Ectodermal cell (in vitro differentiated cells): ENCODE results near the gene TSPAN7.

ENCODE experiments used
- H3K27ac ChIP-seq: 2 replicates; pipeline ENCODE4 v1.7.0; 2013; ENCODE audit warnings: mild to moderate bottlenecking, low read depth, low read length; ENCODE audit not compliant: insufficient read depth, poor library complexity, severe bottlenecking
- H3K27me3 ChIP-seq: 2 replicates; pipeline ENCODE4 v1.7.0; 2013; ENCODE audit warnings: mild to moderate bottlenecking, low read length; ENCODE audit not compliant: insufficient read depth, control insufficient read depth, poor library complexity, severe bottlenecking
- H3K36me3 ChIP-seq: one replicate; pipeline ENCODE4 v1.7.0; 2013; ENCODE audit warnings: low read length; ENCODE audit not compliant: control insufficient read depth, insufficient read depth
- H3K4me1 ChIP-seq: one replicate; pipeline ENCODE4 v1.7.0; 2013; ENCODE audit warnings: low read length; ENCODE audit not compliant: control insufficient read depth, insufficient read depth
- H3K4me3 ChIP-seq: 2 replicates; pipeline ENCODE4 v1.7.0; 2013; ENCODE audit warnings: low read depth, low read length, control low read depth; ENCODE audit not compliant: insufficient read depth
- H3K9me3 ChIP-seq: 2 replicates; pipeline ENCODE4 v1.7.0; 2013; ENCODE audit warnings: mild to moderate bottlenecking, low read length, moderate library complexity; ENCODE audit not compliant: control insufficient read depth
- WGBS, 2 experiments: methylation state at CpG; one replicate each; pipeline ENCODE4 v1.1.7; 2013; ENCODE audit warnings: missing lambda C conversion rate in 2 of 2; 5-methylcytosine and 5-hydroxymethylcytosine counted together

TSPAN7 gene

DNA sequence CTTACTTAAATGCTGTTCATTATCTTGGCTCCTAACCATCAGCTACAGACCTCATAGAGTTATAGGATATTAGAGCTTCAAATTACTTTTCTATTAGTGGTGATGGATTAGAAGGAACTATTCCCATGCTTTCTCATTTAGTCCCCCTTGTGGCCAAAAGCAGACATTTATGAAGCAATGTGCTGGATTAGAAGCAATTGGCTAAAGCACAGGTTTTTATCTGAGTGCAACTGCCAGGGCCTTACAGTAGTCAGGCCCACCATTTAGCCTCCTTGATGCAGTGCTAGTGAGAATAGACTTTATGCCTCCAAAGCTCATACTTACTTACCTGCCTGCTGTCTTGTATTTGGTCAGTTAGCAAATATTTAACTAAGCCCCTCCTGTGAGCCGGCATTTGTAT, 93.0 kb downstream of the TSPAN7 start:
- no peaks in the 10 kb centered on the region for H3K27me3 ChIP-seq
- H3K9me3 ChIP-seq, result no peaks in the 10 kb centered on the region
- 100% methylated on average over 1 of the region's 1 CpG; no CpG with 5 or more reads in 1 of the 2 experiments for WGBS, 2 experiments
- no peak overlapping the region for H3K27ac ChIP-seq
- no peaks in the 10 kb centered on the region for H3K36me3 ChIP-seq
- no peaks in the 10 kb centered on the region for H3K4me1 ChIP-seq
- no peak overlapping the region for H3K4me3 ChIP-seq

DNA sequence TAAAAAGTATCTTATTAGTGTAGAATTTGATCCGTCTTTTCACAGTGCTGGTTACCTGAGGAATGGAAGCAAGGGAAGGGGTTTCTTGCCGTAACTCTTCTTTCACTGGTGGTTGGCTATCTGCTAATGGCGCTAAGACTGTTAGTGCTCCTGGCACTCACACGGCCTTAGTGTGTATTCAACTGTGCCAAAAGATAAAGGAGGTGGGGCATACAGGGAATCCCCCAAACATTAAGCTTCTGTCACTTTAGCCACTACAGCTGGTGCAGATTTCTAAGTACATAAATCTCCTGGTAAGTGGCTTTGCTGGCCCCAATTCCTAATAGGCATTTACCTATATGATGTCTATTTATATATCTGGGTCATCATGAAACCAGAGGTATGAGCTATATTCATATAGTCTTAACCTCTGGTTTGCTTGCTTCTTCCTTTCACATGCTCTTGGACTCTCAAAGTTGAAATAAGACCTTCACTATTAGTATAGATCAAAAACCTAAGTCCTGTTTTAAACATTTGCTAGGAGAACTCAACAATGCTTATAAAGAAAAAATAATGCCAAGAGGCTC, 95.1 kb downstream of the TSPAN7 start:
- Histone ChIP-seq H3K36me3 (no peaks in the 10 kb centered on the region), H3K4me3 (no peak overlapping the region)
- 93 to 94% methylated on average over 4 of the region's 4 CpGs for WGBS, 2 experiments

DNA sequence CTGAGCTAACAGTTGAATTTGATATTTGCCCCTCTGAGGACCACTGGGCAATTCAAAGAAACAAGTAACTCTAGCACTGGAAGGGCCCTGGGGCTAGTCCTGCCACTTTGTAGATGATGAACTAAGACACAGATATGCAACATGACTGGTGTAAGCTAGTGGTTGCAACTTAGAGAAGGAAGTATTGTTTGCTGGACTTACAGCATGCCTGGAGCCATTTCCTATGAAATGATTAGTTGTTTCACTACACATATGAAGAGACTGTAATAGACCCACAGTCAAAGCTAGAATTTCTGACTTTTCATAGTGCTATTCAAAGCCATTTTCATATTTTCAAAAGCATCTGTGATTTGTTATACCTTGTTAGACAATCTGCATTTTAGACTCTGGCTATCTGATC, 96.2 kb downstream of the TSPAN7 start:
- Histone ChIP-seq H3K27me3 (no peaks in the 10 kb centered on the region), H3K9me3 (no peaks in the 10 kb centered on the region), H3K36me3 (no peaks in the 10 kb centered on the region), H3K4me1 (no peaks in the 10 kb centered on the region), H3K27ac (no peak overlapping the region), H3K4me3 (no peak overlapping the region)

More for the DNA sequence above, 95.1 kb downstream of the TSPAN7 start:
- Histone ChIP-seq H3K27ac (no peak overlapping the region), H3K4me1 (no peaks in the 10 kb centered on the region), H3K27me3 (no peaks in the 10 kb centered on the region), H3K9me3 (no peaks in the 10 kb centered on the region)

DNA sequence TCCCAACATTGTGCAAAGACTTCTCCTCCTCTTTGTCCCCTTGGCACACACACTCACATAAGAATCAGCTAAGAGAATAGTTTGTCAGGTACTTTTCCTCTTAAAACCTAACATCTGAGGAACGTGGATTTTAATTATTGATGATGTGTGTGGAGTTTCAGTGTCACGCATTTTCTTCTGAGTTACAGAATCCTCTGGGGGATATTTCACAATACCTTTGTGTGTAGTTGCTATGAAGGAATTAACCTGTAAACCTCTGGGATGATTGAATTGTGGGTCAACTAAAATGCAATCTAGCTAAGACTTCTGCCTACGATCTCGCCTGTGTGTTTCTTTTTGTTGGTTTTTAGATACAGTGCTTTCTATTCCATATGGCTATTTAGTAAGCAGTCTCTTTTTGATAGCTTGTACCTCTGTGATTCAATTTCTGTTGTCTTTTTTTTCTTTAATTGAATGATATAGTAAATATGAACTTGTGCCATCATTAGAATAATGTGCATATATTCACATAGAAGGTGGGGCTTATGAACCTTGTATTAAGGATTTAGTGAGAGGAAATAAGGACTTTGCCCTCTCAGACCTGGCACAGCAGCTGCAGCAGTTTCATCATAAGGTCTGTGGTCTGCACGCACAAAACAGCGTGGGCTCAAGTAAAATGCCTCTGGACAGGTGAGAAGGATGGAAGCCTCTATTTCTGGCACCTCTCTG, 99.2 kb downstream of the TSPAN7 start:
- WGBS, 2 experiments, result 95% methylated on average over 5 to 6 of the region's 6 CpGs
- no peaks in the 10 kb centered on the region for H3K27me3 ChIP-seq
- no peak overlapping the region for H3K4me3 ChIP-seq
- H3K36me3 ChIP-seq, result no peaks in the 10 kb centered on the region
- H3K27ac ChIP-seq, result no peak overlapping the region
- H3K4me1 ChIP-seq, result no peaks in the 10 kb centered on the region
- no peaks in the 10 kb centered on the region for H3K9me3 ChIP-seq

DNA sequence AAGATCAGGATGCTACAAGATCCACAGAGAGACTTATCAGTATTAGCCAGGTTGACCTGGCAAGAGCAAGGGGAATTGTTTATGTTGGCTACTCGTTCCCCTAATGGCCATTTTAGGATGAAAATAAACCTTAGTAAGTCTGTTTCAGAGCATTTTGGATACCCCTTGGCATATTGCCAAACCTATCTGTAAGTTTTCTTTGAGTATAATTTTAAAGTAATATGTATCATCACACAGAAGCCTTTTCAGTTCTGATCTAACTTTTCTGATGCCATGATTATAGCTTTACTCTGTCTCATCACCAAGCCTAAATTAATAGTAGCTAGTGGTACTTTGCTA, 99.7 kb downstream of the TSPAN7 start:
- H3K27me3 ChIP-seq, result no peaks in the 10 kb centered on the region
- no peak overlapping the region for H3K27ac ChIP-seq
- H3K4me3 ChIP-seq, result no peak overlapping the region
- no peaks in the 10 kb centered on the region for H3K4me1 ChIP-seq
- H3K9me3 ChIP-seq, result no peaks in the 10 kb centered on the region
- no peaks in the 10 kb centered on the region for H3K36me3 ChIP-seq
- WGBS, 2 experiments, result 86 to 100% methylated on average over 1 of the region's 1 CpG

DNA sequence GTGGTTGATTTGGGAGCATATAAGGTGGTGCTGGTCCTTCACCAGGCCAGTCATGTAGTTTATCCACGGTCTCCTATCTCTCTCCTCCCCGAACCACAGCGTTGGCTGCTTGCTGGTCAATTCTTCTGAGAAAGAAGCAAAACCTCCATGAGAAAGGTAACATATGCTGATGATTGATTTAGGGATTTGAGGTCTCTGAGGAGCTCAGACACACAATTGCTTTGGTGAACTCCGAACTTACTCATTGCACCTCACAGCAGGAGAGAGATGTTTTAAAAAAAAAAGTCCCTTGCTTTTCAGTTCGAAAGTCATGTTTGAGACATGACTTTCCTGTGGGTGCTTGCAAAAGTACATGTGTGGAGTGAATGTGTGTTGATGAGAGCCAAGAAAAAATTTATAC, 100.2 kb downstream of the TSPAN7 start:
- no peak overlapping the region for H3K4me3 ChIP-seq
- no peaks in the 10 kb centered on the region for H3K27me3 ChIP-seq
- H3K27ac ChIP-seq, result no peak overlapping the region
- 80 to 91% methylated on average over 3 to 5 of the region's 5 CpGs for WGBS, 2 experiments
- no peaks in the 10 kb centered on the region for H3K9me3 ChIP-seq
- H3K4me1 ChIP-seq, result no peaks in the 10 kb centered on the region
- no peaks in the 10 kb centered on the region for H3K36me3 ChIP-seq

DNA sequence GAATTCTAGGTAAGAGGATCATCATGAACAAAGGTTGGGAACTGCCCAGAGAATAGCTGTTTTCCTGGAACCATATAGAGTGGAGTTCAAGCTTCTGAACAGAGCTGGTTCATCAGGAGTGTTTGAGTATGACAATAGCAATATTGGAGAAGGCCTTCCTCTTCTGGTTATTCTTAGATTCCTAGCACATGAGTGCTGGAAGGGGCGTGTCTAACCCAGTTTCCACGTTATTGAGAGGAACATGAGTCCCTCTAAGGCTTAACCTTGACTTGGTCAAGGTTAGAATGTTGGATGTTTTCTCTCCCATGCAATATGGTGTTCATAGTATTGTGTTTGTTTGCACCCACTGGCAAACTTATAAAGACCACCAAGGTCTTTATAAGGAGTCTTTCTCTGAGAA, 101.3 kb downstream of the TSPAN7 start:
- H3K4me1 ChIP-seq, result no peaks in the 10 kb centered on the region
- WGBS, 2 experiments, result 86% methylated on average over 2 of the region's 2 CpGs; no CpG with 5 or more reads in 1 of the 2 experiments
- H3K4me3 ChIP-seq, result no peak overlapping the region
- no peaks in the 10 kb centered on the region for H3K9me3 ChIP-seq
- no peaks in the 10 kb centered on the region for H3K27me3 ChIP-seq
- H3K36me3 ChIP-seq, result no peaks in the 10 kb centered on the region
- no peak overlapping the region for H3K27ac ChIP-seq

DNA sequence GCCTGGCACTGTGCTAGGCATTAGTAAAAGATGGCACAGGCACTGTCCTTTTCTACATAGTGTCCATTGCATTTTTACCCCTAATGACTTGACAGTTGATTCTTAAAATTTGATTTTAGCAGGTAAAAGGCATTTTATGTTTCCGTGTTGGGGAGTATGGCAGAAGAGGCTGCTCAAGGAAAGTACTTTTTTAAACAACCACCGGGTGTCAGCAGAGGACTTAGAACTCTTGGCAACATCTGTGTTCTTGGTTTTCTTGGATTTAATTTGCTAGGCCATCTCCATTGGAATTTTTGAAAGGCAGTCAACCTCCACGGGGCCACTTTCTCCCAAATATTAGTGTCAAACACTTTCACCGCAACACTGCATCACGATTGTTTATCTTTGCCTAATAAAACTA, 102.9 kb downstream of the TSPAN7 start:
- Histone ChIP-seq H3K27me3 (no peaks in the 10 kb centered on the region), H3K4me3 (no peak overlapping the region), H3K36me3 (no peaks in the 10 kb centered on the region), H3K27ac (no peak overlapping the region), H3K9me3 (no peaks in the 10 kb centered on the region), H3K4me1 (no peaks in the 10 kb centered on the region)
- 41 to 42% methylated on average over 3 to 5 of the region's 5 CpGs for WGBS, 2 experiments

DNA sequence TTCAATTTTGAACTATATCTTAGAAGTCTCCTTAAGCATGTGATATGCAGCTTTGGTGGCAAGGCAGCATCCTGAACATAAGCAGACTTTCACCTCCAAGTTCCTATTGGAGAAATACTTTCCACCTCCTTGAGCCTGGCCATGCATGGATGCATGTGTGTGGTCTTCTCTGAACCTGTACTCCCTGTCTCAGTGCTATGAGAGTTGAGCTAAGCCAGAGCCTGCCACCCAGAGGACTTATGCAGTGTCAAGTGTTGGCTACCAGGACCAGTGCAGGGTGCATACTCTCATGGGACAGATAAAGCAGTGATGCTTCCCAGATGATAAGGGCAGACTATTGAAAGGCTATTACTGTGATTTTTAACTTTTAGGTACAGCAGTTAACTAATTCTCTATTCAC, 105.6 kb downstream of the TSPAN7 start:
- H3K27ac ChIP-seq, result no peak overlapping the region
- H3K4me3 ChIP-seq, result no peak overlapping the region
- no peaks in the 10 kb centered on the region for H3K9me3 ChIP-seq

DNA sequence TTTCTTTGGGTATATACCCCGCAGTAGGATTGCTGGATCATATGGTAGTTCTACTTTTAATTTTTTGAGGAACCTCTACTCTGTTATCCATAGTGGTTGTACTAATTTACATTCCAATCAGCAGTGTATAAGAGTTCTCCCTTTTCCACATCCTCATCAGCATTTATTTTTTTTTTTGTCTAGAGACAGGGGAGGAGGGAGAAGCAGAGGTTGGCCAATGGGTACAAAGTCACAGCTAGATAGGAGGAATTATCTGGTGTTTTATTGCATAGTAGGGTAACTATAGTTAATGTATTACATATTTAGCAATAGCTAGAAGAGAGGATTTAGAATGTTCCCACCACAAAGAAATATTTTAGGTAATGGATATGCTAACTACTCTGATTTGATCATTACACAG, 107.4 kb downstream of the TSPAN7 start:
- H3K4me1 ChIP-seq, result no peaks in the 10 kb centered on the region
- H3K36me3 ChIP-seq, result no peaks in the 10 kb centered on the region
- H3K9me3 ChIP-seq, result no peaks in the 10 kb centered on the region
- H3K4me3 ChIP-seq, result no peak overlapping the region
- H3K27me3 ChIP-seq, result no peaks in the 10 kb centered on the region
- H3K27ac ChIP-seq, result no peak overlapping the region
- WGBS, 2 experiments, result no CpG with 5 or more reads among the region's 1 CpG

More for the DNA sequence above, 105.6 kb downstream of the TSPAN7 start:
- Histone ChIP-seq H3K27me3 (no peaks in the 10 kb centered on the region), H3K36me3 (no peaks in the 10 kb centered on the region), H3K4me1 (no peaks in the 10 kb centered on the region)
